RPMI8226 (cell line): ENCODE data around the gene SPOUT1.
A peak's percentile ranks its signal among the peaks of the same experiment; 100 is the strongest.
"Not testable (repeated sequence)": the region's sequence is repeated elsewhere in the genome, so short reads cannot be mapped to it uniquely, and the experiment has no call there.

Source experiments
- DNase-seq: peaks from one replicate; pipeline ENCODE4 v3.0.0-alpha.2; 2015

Gene SPOUT1, protein sequence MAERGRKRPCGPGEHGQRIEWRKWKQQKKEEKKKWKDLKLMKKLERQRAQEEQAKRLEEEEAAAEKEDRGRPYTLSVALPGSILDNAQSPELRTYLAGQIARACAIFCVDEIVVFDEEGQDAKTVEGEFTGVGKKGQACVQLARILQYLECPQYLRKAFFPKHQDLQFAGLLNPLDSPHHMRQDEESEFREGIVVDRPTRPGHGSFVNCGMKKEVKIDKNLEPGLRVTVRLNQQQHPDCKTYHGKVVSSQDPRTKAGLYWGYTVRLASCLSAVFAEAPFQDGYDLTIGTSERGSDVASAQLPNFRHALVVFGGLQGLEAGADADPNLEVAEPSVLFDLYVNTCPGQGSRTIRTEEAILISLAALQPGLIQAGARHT

GRCh38 chr9:128829477-128830251 lies at the start of gene SPOUT1:
Gene SPOUT1, minus strand, starts transcription at chr9:128829794. Its CDS starts 14 bp downstream, at chr9:128829780.
- DNase-seq: peak; percentile 99

GRCh38 chr9:128877852-128878251 lies 48.3 kb upstream of the SPOUT1 start:
- no peak for DNase-seq

DNA sequence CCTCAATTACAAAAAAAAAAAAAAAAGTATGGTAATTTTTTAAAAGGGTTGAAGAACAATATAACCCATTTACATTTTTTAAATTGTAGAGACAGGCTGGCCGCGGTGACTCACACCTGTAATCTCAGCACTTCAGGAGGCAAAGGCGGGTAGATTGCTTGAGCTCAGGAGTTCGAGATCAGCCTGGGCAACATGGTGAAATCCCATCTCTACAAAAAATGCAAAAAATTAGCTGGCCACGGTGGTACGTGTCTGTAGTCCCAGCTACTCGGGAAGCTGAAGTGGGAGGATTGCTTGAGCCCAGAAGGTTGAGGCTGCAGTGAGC lies 41.3 kb upstream of the SPOUT1 start:
- not testable (repeated sequence) for DNase-seq

- DNase-seq: no peak
Measured at GRCh38 chr9:128870128-128870940, 40.7 kb upstream of the SPOUT1 start.

DNA sequence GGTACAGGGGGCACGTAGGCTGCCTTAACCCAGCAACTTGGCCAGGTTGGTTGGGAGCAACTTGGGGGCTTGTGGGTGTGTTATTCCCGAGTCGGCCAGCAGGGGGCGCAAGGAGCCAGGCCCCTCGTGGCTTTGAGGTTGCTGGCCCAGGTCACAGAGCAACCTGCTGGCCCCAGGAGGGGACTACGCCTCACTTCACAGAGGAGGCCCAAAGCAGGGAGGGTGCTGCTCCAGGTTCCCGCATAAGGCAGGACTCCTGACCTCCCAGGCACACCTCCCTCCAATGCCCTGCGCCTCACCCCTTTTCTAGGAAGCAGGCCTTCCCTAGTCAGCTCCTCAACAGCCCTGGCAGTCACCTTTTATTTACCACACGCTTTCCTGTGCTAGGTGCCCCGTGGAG lies 34.1 kb upstream of the SPOUT1 start:
- DNase-seq: peak; percentile 85

GRCh38 chr9:128862401-128862851 lies 32.8 kb upstream of the SPOUT1 start:
- DNase-seq: no peak

DNA sequence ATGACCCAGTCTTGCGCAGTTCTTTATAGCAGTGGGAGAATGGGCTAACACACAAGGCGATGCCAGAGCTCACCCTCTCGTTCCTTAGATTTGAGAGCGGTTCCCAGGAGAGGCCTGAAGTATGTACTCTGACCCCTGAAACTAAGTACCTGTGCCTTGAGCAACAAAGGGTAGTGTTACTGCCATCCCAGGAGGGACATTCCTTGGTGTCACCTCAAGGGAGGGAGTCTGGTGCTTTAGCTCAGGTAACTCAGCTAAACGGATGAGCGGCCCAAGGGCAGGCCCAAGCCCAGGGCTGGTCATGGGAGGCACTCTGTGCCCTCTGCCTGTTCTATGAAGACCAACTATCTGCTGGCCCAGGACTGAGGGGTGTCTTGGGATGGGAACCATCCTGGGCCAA lies 31.9 kb upstream of the SPOUT1 start:
- no peak for DNase-seq

DNA sequence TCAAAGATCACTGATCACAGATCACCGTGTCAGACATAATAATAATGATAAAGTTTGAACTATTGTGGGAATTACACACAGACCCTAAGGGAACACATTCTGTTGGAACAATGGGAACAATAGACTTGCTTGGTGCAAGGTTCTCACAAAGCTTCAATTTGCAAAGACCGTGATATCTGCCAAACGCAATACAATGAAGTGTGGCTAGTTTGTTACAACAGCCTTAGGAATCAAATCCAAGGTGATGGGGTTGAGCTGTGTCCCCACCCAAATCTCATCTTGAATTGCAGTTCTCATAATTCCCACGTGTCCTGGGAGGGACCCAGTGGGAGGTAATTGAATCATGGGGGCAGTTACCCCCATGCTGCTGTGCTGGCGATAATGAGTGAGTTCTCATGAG lies 31.3 kb upstream of the SPOUT1 start:
- no peak for DNase-seq

- not testable (repeated sequence) for DNase-seq
Measured at GRCh38 chr9:128858476-128858875, 28.9 kb upstream of the SPOUT1 start.

DNA sequence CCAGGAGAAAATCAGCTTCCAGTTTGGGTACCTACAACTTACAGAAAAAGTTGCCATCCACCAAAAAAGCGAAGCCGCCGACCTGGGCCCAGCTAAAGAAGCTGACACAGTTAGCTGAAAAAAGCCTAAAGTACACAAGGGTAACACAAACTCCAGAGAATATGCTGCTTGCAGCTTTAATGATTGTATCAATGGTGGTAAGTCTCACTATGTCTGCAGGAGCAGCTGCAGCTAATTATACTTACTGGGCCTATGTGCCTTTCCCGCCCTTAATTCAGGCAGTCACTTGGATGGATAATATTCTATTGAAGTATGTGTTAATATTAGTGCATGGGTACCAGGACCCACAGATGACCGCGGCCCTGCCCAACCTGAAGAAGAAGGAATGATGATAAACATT lies 24.9 kb upstream of the SPOUT1 start:
- DNase-seq: not testable (repeated sequence)

- not testable (repeated sequence) for DNase-seq
Measured at GRCh38 chr9:128852646-128853045, 23.1 kb upstream of the SPOUT1 start.

DNA sequence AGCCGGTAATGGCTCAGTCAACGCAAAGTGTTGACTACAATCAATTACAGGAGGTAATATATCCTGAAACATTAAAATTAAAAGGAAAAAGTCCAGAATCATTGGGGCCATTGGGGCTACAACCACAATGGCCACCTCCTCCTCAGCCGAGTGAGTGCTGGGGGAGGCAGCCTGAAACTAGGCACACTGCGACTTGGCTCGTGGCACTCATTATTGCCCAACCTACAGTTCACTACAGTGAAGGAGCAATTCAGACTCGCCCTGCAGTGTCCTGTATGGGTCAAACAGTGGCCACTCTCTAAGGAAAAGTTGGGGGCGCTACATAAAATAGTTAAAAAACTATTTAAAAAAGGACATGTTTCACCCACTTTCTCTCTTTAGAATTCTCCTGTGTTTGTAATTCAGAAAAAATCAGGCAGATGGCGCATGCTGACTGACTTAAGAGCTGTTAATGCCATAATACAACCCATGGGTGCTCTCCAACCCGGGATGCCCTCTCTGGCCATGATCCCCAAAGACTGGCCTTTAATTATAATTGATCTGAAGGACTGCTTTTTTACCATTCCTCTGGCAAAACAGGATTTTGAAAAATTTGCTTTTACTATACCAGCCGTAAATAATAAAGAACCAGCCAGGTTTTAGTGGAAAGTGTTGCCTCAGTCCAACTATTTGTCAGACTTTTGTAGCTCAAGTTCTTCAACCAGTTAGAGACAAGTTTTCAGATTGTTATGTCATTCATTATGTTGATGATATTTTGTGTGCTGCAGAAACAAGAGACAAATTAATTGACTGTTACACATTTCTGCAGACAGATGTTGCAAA lies 22.4 kb upstream of the SPOUT1 start:
- peak; percentile 63 for DNase-seq

DNA sequence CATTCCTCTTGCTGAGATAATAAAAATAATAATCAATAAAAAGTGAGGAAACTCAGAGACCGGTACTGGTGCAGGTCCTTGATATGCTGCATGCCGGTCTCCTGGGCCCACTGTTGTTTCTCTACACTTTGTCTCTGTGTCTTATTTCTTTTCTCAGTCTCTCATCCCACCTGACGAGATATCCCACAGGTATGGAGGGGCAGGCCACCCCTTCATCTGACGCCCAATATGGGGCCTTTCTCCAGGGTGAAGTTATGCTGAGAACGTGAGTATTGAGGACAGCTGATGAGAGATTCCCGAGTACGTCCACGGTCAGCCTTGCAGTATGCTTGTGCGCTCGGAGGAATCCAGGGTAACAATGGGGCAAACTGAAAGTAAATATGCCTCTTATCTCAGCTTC lies 21.4 kb upstream of the SPOUT1 start:
- DNase-seq: not testable (repeated sequence)

- DNase-seq: no peak
Measured at GRCh38 chr9:128847803-128848202, 18.2 kb upstream of the SPOUT1 start.

DNA sequence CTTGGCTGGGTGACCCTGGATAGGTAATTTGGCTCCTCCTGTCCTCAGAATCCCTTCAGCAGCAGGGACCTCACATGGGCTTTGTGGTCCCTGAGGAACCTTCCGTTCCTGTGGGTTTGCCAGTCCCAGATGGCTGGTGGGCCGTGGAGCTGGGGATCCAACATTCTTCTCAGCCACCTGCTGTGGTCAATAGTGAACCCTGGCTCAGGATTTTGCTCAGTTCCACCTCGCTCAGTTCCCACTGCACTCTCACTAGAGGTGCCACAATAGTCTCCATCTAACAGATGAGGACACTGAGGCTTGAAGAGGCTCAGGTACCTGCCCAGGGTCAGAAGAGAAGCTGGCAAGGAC lies 17.1 kb upstream of the SPOUT1 start:
- DNase-seq: no peak

DNA sequence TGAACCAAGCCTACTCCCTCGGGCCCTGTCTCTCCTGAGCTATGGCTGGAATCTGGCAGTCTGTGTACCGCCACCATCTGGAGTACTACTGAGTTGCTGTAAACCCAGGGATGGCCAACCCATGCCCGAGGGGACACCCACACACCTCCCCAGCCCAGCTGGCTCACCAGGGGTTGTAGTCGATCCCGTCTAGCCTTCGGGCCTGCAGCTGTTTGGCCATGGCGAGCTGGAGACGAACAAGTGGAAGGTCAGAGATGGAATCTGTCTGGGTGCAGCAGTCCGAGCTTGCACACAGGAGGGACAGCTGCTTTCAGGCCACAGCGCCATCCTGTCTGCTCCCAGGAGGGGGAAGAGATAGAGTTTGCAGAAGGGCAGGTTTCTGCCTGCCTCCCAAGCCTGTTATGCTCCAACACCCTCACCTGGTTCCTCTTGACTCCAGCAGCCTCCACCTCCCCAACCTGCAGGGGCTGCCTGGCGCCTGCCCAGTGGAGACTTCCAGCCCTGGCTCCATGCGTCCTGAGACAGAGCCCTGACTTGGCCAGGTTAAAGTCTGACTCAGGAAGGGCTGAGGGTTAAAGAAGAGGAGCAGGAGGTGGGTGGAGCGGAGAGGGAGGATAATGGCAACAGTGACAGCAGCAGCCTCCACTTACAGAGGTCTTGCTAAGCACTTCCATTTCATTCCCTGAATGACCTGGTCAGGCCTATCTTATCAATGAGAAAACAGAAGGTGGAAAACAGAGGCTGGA lies 15.8 kb upstream of the SPOUT1 start:
- no peak for DNase-seq

- not testable (repeated sequence) for DNase-seq
Measured at GRCh38 chr9:128843171-128843570, 13.6 kb upstream of the SPOUT1 start.

GRCh38 chr9:128841694-128842492 lies 12.3 kb upstream of the SPOUT1 start:
- no peak for DNase-seq

DNA sequence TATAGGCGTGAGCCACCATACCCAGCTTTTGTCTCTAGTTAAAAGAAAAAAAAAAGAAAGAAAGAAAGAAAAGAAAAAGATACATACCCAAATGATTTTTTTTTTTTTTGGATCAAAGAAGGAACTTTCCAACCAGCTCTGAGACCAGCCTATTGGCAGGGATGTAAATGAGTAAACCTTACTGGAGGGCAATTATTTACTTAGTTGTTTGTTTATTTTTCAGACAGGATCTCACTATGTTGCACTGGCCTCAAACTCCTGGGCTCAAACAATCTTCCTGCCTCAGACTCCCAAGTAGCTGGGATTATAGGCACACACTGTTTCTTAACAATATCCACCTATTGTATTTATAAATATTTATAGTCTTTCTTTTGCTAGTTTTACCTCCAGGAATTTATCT lies 10.9 kb upstream of the SPOUT1 start:
- DNase-seq: no peak

- no peak for DNase-seq
Measured at GRCh38 chr9:128838338-128838737, 8.7 kb upstream of the SPOUT1 start.
